Tibial nerve (tissue), 4 donors: ENCODE results near the gene TMTC3. TPM values are rescaled to one million over a fixed set of nuclear protein-coding genes. Genes with fewer than 3 reads are reported as not detected.

Experiments used
- DNase-seq, 2 donors: peaks; one replicate each; pipeline ENCODE4 v3.0.0-alpha.2; 2019; ENCODE audit warnings: low spot score in 2 of 2
- H3K27ac ChIP-seq, 4 donors: fragments of 200-600 bp; sonication (generic) in 3 of 4; one replicate each; pipeline ENCODE4 v1.5.1; 2017 to 2019; ENCODE audit warnings: mild to moderate bottlenecking in 1 of 4
- H3K27me3 ChIP-seq, 2 donors: fragments of 200-600 bp; sonication (generic) in 1 of 2; one replicate each; pipeline versions ENCODE4 v1.5.1 to v1.6.0; 2017 to 2019
- H3K36me3 ChIP-seq, 3 donors: fragments of 200-600 bp; sonication (generic); one replicate each; pipeline ENCODE4 v1.5.1; 2018 to 2019
- H3K4me1 ChIP-seq, 4 donors: fragments of 200-600 bp; sonication (generic) in 3 of 4; one replicate each; pipeline ENCODE4 v1.5.1; 2017 to 2019
- H3K4me3 ChIP-seq, 4 donors: fragments of 200-600 bp; sonication (generic) in 3 of 4; one replicate each; pipeline ENCODE4 v1.5.1; 2017 to 2019; ENCODE audit warnings: mild to moderate bottlenecking in 1 of 4, moderate library complexity in 1 of 4
- H3K9me3 ChIP-seq, 4 donors: fragments of 200-600 bp; sonication (generic) in 3 of 4; one replicate each; pipeline ENCODE4 v1.5.1; 2017 to 2019
- CTCF ChIP-seq, 5 experiments: fragments of 200-600 bp in 3 of 5; fragments of 450-650 bp in 2 of 5; sonication (generic) in 3 of 5; IDR thresholded peaks; one replicate each; pipeline ENCODE4 v1.5.1; 2016 to 2019; ENCODE audit warnings: antibody characterized with exemption in 5 of 5, mild to moderate bottlenecking in 3 of 5, moderate library complexity in 2 of 5
- EP300 ChIP-seq, 2 donors: sonication (generic); formaldehyde crosslinking; IDR thresholded peaks; one replicate each; pipeline ENCODE4 v1.6.1; 2017; ENCODE audit warnings: antibody characterized with exemption in 2 of 2, mild to moderate bottlenecking in 1 of 2
- POLR2A ChIP-seq, 2 donors: fragments of 450-650 bp; IDR thresholded peaks; one replicate each; pipeline ENCODE4 v1.6.1; 2017; ENCODE audit warnings: antibody characterized with exemption in 2 of 2, mild to moderate bottlenecking in 2 of 2, moderate library complexity in 2 of 2
- WGBS, 2 donors: methylation state at CpG; one replicate each; pipeline ENCODE4 v1.1.5; 2018; 5-methylcytosine and 5-hydroxymethylcytosine counted together
- total RNA-seq, 4 donors: library from RNA; depleted of rRNA; stranded (reverse); fragments of >200 nt; gene quantifications; one replicate each; pipeline ENCODE4 v1.1.0, GENCODE V29; 2016

Gene TMTC3
- total RNA-seq, 4 donors from 2014 or later, result 21.6 to 36.7 (median 26.4) TPM

- 57 to 76% methylated on average over 2 of the region's 2 CpGs for WGBS, 2 donors
- Histone ChIP-seq H3K27me3 (no peaks in the 10 kb centered on the region), H3K9me3 (no peaks in the 10 kb centered on the region), H3K4me1 (peaks cover 0 to 16% (median 0%) of the 10 kb centered on the region in 4 donors), H3K4me3 (no peak overlapping the region), H3K36me3 (no peaks in the 10 kb centered on the region), H3K27ac (no peak overlapping the region)
- no peak for DNase-seq
- TF ChIP-seq EP300 (IDR thresholded peaks at IDR 0.05) (no peak), POLR2A (IDR thresholded peaks at IDR 0.05) (no peak), CTCF (IDR thresholded peaks at IDR 0.05) (no peak)
These were observed 105.1 kb downstream of the TMTC3 start for GRCh38 chr12:88247241-88247643.

GRCh38 chr12:88248606-88249005, 106.5 kb downstream of the TMTC3 start:
- H3K4me3 ChIP-seq, result no peak overlapping the region
- no peak for TF ChIP-seq CTCF (IDR thresholded peaks at IDR 0.05)
- H3K36me3 ChIP-seq, result no peaks in the 10 kb centered on the region
- DNase-seq, result no peak
- H3K9me3 ChIP-seq, result no peaks in the 10 kb centered on the region
- no peaks in the 10 kb centered on the region for H3K27me3 ChIP-seq
- H3K4me1 ChIP-seq, result peaks cover 0 to 12% (median 0%) of the 10 kb centered on the region in 4 donors
- H3K27ac ChIP-seq, result no peak overlapping the region
- WGBS, 2 donors, result 95 to 96% methylated on average over 1 of the region's 1 CpG

Other genes starting within 250 kb of the TMTC3 start
- under 1 TPM in 1 of 4 donors, not detected in 3; 0.66 TPM for gene C12orf50, start 112.9 kb upstream of the TMTC3 start, total RNA-seq
- 10 to 100 TPM; 34.3 to 43.7 (median 38.3) TPM for gene CEP290, start 219 bp upstream of the TMTC3 start, total RNA-seq